ENCODE measurements around the gene CRYBA2.

The CRYBA2 gene

GRCh38 chr2:219022616-219023015, 29.4 kb upstream of the CRYBA2 start:
- DNase-seq = no peak

- no peak for DNase-seq
These were observed 28.8 kb upstream of the CRYBA2 start for GRCh38 chr2:219022041-219022440.

- DNase-seq = no peak
These were observed 28.4 kb upstream of the CRYBA2 start for GRCh38 chr2:219021591-219021990.

GRCh38 chr2:219020604-219021365, 27.6 kb upstream of the CRYBA2 start:
- no peak for DNase-seq

- no peak for DNase-seq
These were observed 26.2 kb upstream of the CRYBA2 start for GRCh38 chr2:219019436-219019835.

GRCh38 chr2:219018726-219019125, 25.5 kb upstream of the CRYBA2 start:
- DNase-seq = no peak

GRCh38 chr2:219018286-219018685, 25.1 kb upstream of the CRYBA2 start:
- DNase-seq = no peak

GRCh38 chr2:219017201-219017931, 24.1 kb upstream of the CRYBA2 start:
- DNase-seq = no peak

GRCh38 chr2:219016721-219017120, 23.5 kb upstream of the CRYBA2 start:
- no peak for DNase-seq

GRCh38 chr2:219010873-219011272, 17.7 kb upstream of the CRYBA2 start:
- DNase-seq = no peak

- no peak for DNase-seq
These were observed 17.0 kb upstream of the CRYBA2 start for GRCh38 chr2:219010162-219010756.

- DNase-seq = no peak
These were observed 16.1 kb upstream of the CRYBA2 start for GRCh38 chr2:219009294-219009693.

- DNase-seq = no peak
These were observed 10.8 kb upstream of the CRYBA2 start for GRCh38 chr2:219003979-219004378.

- no peak for DNase-seq
These were observed 10.0 kb upstream of the CRYBA2 start for GRCh38 chr2:219003267-219003634.

GRCh38 chr2:219002395-219003266, 9.4 kb upstream of the CRYBA2 start:
- no peak for DNase-seq

GRCh38 chr2:219001577-219002394, 8.6 kb upstream of the CRYBA2 start:
- no peak for DNase-seq

GRCh38 chr2:219001100-219001576, 7.9 kb upstream of the CRYBA2 start:
- DNase-seq = no peak

GRCh38 chr2:219000569-219000960, 7.3 kb upstream of the CRYBA2 start:
- DNase-seq = no peak

GRCh38 chr2:218999881-219000568, 6.8 kb upstream of the CRYBA2 start:
- no peak for DNase-seq

- no peak for DNase-seq
These were observed 6.0 kb upstream of the CRYBA2 start for GRCh38 chr2:218999021-218999880.

Measured in GDM1 (cell line).